Endothelial cell of umbilical vein (primary cell): ENCODE data around the gene CGRRF1. TPM values are rescaled to one million over a fixed set of nuclear protein-coding genes. Genes with fewer than 3 reads are reported as not detected.

Experiments used
- BruUV-seq: library from RNA; stranded (reverse); fragments of 400-500 nt; replicated peaks from 2 replicates; lab custom pipeline; 2021; lab: Mats Ljungman, UMichigan
- CTCF ChIA-PET: fragments of 300-600, 350-600 bp; sonication (Branson Sonifier 250); formaldehyde crosslinking; loops from one replicate; lab custom pipeline; 2021; ENCODE audit warnings: antibody characterized with exemption, inconsistent platforms; lab: Charles Lee
- POLR2A ChIA-PET: fragments of 300-600, 350-600 bp; sonication (Branson Sonifier 250); formaldehyde crosslinking; loops from one replicate; lab custom pipeline; 2021; ENCODE audit warnings: antibody characterized with exemption, inconsistent platforms; lab: Charles Lee
- DNase-seq: peaks from one replicate; pipeline ENCODE4 v3.0.0-alpha.2; 2011; ENCODE audit warnings: low read depth, low spot score
- FAIRE-seq: peaks from 2 replicates; lab custom pipeline; 2011; peaks lifted over from hg19 to GRCh38; lab: Jason Lieb, UNC
- H2AFZ ChIP-seq: 2 replicates; pipeline ENCODE4 v1.6.0; 2012; ENCODE audit warnings: low read depth, low read length, control low read depth, inconsistent platforms
- H3K27ac ChIP-seq: 2 replicates; pipeline ENCODE4 v1.5.1; 2011; ENCODE audit warnings: low read depth, mild to moderate bottlenecking, control low read depth, low read length, moderate library complexity; ENCODE audit not compliant: insufficient read depth
- H3K27me3 ChIP-seq, 2 experiments: 2 replicates each; pipeline versions ENCODE4 v1.6.0 to v1.6.1; 2011; ENCODE audit warnings: low read length in 2 of 2, mixed read lengths in 1 of 2; ENCODE audit not compliant: control insufficient read depth in 2 of 2, insufficient read depth in 2 of 2
- H3K36me3 ChIP-seq, 2 experiments: 2 replicates in 1 of 2; 3 replicates in 1 of 2; pipeline ENCODE4 v1.5.1; 2011; ENCODE audit warnings: low read length in 2 of 2, mild to moderate bottlenecking in 1 of 2, moderate library complexity in 1 of 2; ENCODE audit not compliant: control insufficient read depth in 2 of 2, insufficient read depth in 2 of 2; ENCODE audit errors: extremely low read depth in 1 of 2
- H3K4me1 ChIP-seq: 3 replicates; pipeline ENCODE4 v1.5.1; 2011; ENCODE audit warnings: mild to moderate bottlenecking, low read length; ENCODE audit not compliant: control insufficient read depth, insufficient read depth; ENCODE audit errors: extremely low read depth
- H3K4me2 ChIP-seq: 2 replicates; pipeline ENCODE4 v1.6.1; 2011; ENCODE audit warnings: low read length, control low read depth, mixed read lengths; ENCODE audit not compliant: insufficient read depth
- H3K4me3 ChIP-seq, 3 experiments: fragments of 200-600 bp in 1 of 3; sonication (generic), shearing (Covaris generic) in 1 of 3; replicated peaks in 1 of 3; 2 replicates each; pipeline ENCODE4 v1.5.1; 2011 to 2016; ENCODE audit warnings: control low read depth in 3 of 3, low read length in 3 of 3, mild to moderate bottlenecking in 2 of 3, inconsistent platforms in 1 of 3, low read depth in 1 of 3, moderate library complexity in 1 of 3; ENCODE audit not compliant: insufficient read depth in 1 of 3
- H3K79me2 ChIP-seq: 2 replicates; pipeline ENCODE4 v1.6.0; 2012; ENCODE audit warnings: low read length, inconsistent platforms; ENCODE audit not compliant: control insufficient read depth, insufficient read depth
- H3K9ac ChIP-seq: replicated peaks from 2 replicates; pipeline ENCODE3; 2011; ENCODE audit warnings: low read length, control low read depth; ENCODE audit not compliant: insufficient read depth; ENCODE audit errors: extremely low read depth
- H3K9me1 ChIP-seq: replicated peaks from 3 replicates; pipeline ENCODE4 v1.6.0; 2011; ENCODE audit warnings: mild to moderate bottlenecking, low read length; ENCODE audit not compliant: control insufficient read depth, insufficient read depth; ENCODE audit errors: extremely low read depth
- H3K9me3 ChIP-seq: replicated peaks from 2 replicates; pipeline ENCODE4 v1.5.1; 2012; ENCODE audit warnings: low read length, inconsistent platforms; ENCODE audit not compliant: control insufficient read depth, insufficient read depth
- H4K20me1 ChIP-seq: replicated peaks from 2 replicates; pipeline ENCODE3; 2011; ENCODE audit warnings: mild to moderate bottlenecking, low read length; ENCODE audit not compliant: control insufficient read depth, insufficient read depth; ENCODE audit errors: extremely low read depth
- CTCF ChIP-seq, 2 donors: IDR thresholded peaks; 1 replicate in 1 of 2; 2 replicates in 1 of 2; pipeline ENCODE4 v1.5.1; 2011; ENCODE audit warnings: low read length in 2 of 2, mild to moderate bottlenecking in 2 of 2, moderate library complexity in 2 of 2, control low read depth in 1 of 2, inconsistent platforms in 1 of 2, low read depth in 1 of 2; ENCODE audit not compliant: insufficient read depth in 1 of 2; ENCODE audit errors: extremely low read depth in 1 of 2
- EZH2 ChIP-seq: IDR thresholded peaks from 2 replicates; pipeline ENCODE4 v1.6.1; 2012; ENCODE audit warnings: borderline replicate concordance, low read depth, mild to moderate bottlenecking, moderate library complexity, low read length, inconsistent platforms; ENCODE audit not compliant: severe bottlenecking
- FOS ChIP-seq: IDR thresholded peaks from 2 replicates; pipeline ENCODE4 v1.6.1; 2011; ENCODE audit warnings: mild to moderate bottlenecking, low read length, moderate library complexity, borderline replicate concordance; ENCODE audit not compliant: insufficient read depth
- JUN ChIP-seq: IDR thresholded peaks from 2 replicates; pipeline ENCODE4 v1.6.1; 2011; ENCODE audit warnings: borderline replicate concordance, low read depth; ENCODE audit not compliant: insufficient read length, insufficient read depth
- MYC ChIP-seq: IDR thresholded peaks from one replicate; pipeline ENCODE4 v1.6.1; 2011; ENCODE audit warnings: mild to moderate bottlenecking, low read depth, low read length
- POLR2A ChIP-seq: IDR thresholded peaks from 2 replicates; pipeline ENCODE4 v1.6.1; 2012; ENCODE audit warnings: low read depth, mild to moderate bottlenecking, control low read depth, low read length
- POLR2AphosphoS5 ChIP-seq: IDR thresholded peaks from 2 replicates; pipeline ENCODE4 v1.6.1; 2012; ENCODE audit warnings: low read depth, mild to moderate bottlenecking, control low read depth, low read length, moderate library complexity; ENCODE audit not compliant: insufficient read depth
- dilution Hi-C: fragments of 300-500 bp; cut with MboI; formaldehyde crosslinking; loops from one replicate; pipeline ENCODE4 v1.15.0; 2019; ENCODE audit warnings: low sequenced_read_pairs; ENCODE audit not compliant: extremely low pct_ligation_motif_present
- intact Hi-C: fragments of 100-400 bp; cut with micrococcal nuclease; formaldehyde crosslinking; loops from one replicate; pipeline ENCODE4 v1.10.0; 2022
- polyA plus RNA-seq, 4 experiments: library from polyadenylated mRNA; depleted of rRNA in 3 of 4; stranded (reverse) in 3 of 4; unstranded in 1 of 4; fragments of >200 nt; gene quantifications; 2 replicates each; pipeline versions ENCODE4 v1.2.1 to v1.2.3, GENCODE V29; 2011 to 2012; ENCODE audit warnings: missing spikeins in 1 of 4
- total RNA-seq: library from RNA; stranded (reverse); gene quantifications from 2 replicates; pipeline ENCODE4 v1.2.3, GENCODE V29; 2021

The CGRRF1 gene
- total and polyA plus RNA-seq, 2 donors (not counting 3 experiments of a cell fraction or from before 2014, with no cell fraction given), result 6.6 to 15.7 TPM

DNA sequence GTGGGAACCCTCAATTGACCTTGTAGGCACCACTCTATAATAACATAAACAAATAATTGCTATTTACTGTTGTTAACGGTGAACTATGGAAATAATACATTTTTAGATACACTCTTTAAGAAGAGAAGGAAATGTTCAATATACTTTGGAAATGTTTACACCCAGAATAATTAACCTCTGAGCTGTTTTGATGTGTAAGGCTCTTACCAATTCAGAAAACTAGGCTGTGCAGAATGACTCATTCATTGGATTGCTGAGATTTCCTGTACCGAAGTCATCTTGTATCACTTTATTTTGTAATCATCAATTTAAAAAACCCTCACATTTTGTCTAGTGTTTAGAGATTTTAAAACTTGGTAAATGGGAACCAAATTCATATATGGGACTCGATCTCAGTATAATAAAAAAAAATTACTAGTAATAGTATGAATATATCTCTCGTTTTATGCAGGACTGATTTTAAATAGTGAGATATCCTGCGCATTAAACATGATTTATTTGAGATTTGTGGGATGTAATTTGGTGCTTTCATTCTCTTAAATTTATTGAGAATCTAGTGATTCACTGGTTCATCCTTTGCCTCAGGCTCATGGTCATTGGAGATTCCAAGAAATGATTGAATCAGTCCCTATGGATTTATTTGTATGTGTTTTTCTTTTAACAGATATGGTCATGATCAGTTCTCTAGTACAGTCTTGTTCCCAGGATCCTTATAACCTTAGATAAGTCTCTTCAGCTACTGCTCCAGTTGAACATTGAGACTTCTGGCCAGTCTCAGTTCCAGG, 61.1 kb downstream of the CGRRF1 start:
- POLR2A ChIA-PET, result interaction anchor here (0.8 kb wide), 1 partner anchor 83 kb away, joined by 3 read pairs; no protein-coding TSS in a partner anchor
- no peaks in the 10 kb centered on the region for H3K9me3 ChIP-seq
- peaks cover 1 to 4% of the 10 kb centered on the region in 2 experiments for H3K36me3 ChIP-seq
- H3K9ac ChIP-seq, result peak overlapping the region; percentile 98
- H2AFZ ChIP-seq, result no peak overlapping the region
- TF ChIP-seq FOS (peak; percentile 82), MYC (no peak), POLR2A (no peak), JUN (peak; percentile 84)
- peak overlapping the region in 1 of 3 experiments; percentile 87 for H3K4me3 ChIP-seq
- FAIRE-seq (peak; percentile 84), DNase-seq (peak; percentile 63)
- no peaks in the 10 kb centered on the region for H4K20me1 ChIP-seq
- no TSS peak for BruUV-seq
- H3K4me1 ChIP-seq, result peaks cover 28% of the 10 kb centered on the region
- peak overlapping the region; percentile 96 for H3K4me2 ChIP-seq
- H3K27me3 ChIP-seq, result no peaks in the 10 kb centered on the region
- H3K9me1 ChIP-seq, result no peaks in the 10 kb centered on the region
- dilution Hi-C loops, result no loop called here
- H3K79me2 ChIP-seq, result peaks cover 94% of the 10 kb centered on the region
- CTCF ChIA-PET, result interaction anchor here (0.8 to 1.6 kb wide), 7 partner anchors 12 to 202 kb away, joined by 3 to 8 read pairs (median 5); partner anchors contain the start of gene CGRRF1
- peak overlapping the region; percentile 68 for H3K27ac ChIP-seq
- intact Hi-C loops, result loop anchor here (1.0 kb wide), 1 partner anchor 81 kb away; no protein-coding TSS in a partner anchor

GRCh38 chr14:54572316-54572715, 62.6 kb downstream of the CGRRF1 start:
- FAIRE-seq (no peak), DNase-seq (peak; percentile 47)
- Histone ChIP-seq H3K79me2 (peaks cover 97% of the 10 kb centered on the region), H4K20me1 (no peaks in the 10 kb centered on the region), H3K4me2 (no peak overlapping the region), H3K9ac (no peak overlapping the region), H3K27ac (no peak overlapping the region), H3K9me3 (no peaks in the 10 kb centered on the region), H3K4me1 (peaks cover 37% of the 10 kb centered on the region), H2AFZ (no peak overlapping the region), H3K36me3 (peaks cover 4 to 6% of the 10 kb centered on the region in 2 experiments), H3K27me3 (no peaks in the 10 kb centered on the region), H3K4me3 (no peak overlapping the region), H3K9me1 (no peaks in the 10 kb centered on the region)
- ChIA-PET POLR2A (interaction anchor here (0.8 kb wide), 1 partner anchor 150 kb away, joined by 3 read pairs; no protein-coding TSS in a partner anchor), CTCF (interaction anchor here (0.6 to 1.4 kb wide), 3 partner anchors 71 to 150 kb away, joined by 3 to 6 read pairs (median 5); no protein-coding TSS in a partner anchor)
- BruUV-seq, result no TSS peak
- intact Hi-C loops, result no loop called here
- dilution Hi-C loops, result no loop called here
- peak; percentile 26 for TF ChIP-seq POLR2AphosphoS5
- TF ChIP-seq CTCF (IDR thresholded peaks at IDR 0.05; ENCODE audit: extremely low read depth in 1 of 2, insufficient read depth in 1 of 2, low read depth in 1 of 2, low read length in 2 of 2), result peak; percentile 39 to 45
- TF ChIP-seq EZH2, result no peak
